RWPE1 (cell line): Measurements from ENCODE around the gene HCST.

Experiments used
- CTCF ChIA-PET: fragments of 350-600 bp; sonication (Branson Sonifier 250); formaldehyde crosslinking; extraction: SDS; loops from one replicate; lab custom pipeline; 2021; lab: Yijun Ruan, JAX
- POLR2A ChIA-PET: fragments of 400-600 bp; formaldehyde crosslinking; extraction: SDS; loops from one replicate; lab custom pipeline; 2020; ENCODE audit warnings: antibody characterized with exemption; ENCODE audit not compliant: low non-redundant PET; lab: Yijun Ruan, JAX
- DNase-seq: peaks from one replicate; pipeline ENCODE4 v3.0.0; 2012; ENCODE audit warnings: low spot score
- H3K27ac ChIP-seq: fragments of 450-650 bp; 2 replicates; pipeline ENCODE4 v1.5.1; 2017
- TF ChIP-seq, protein P1 (sequence below): fragments of 450-650 bp; conservative IDR thresholded peaks from 2 replicates; pipeline ENCODE4 v1.5.1; 2017; ENCODE audit warnings: low read depth, mild to moderate bottlenecking

The HCST gene

DNA sequence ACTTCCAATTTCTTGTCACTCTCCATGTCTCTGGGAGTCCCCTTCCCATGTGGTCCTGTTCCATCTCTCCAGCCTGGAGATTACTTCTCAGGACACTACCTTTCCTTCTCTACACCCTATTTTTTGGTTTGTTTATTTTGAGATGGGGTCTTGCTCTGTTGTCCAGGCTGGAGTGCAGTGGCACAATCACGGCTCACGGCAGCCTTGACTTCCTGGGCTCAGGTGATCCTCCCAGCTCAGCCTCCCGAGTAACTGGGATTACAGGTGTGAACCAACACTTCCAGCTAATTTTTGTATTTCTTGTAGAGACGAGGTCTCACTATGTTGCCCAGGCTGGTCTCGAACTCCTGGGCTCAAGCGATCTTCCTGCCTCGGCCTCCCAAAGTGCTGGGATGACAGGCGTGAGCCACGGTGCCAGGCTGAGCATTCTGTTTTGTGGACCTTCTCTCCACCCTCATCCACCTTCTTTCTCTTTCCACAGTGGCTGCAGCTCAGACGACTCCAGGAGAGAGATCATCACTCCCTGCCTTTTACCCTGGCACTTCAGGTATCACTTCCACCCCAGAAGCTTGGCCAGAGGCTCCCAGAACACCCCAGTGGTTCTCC is 644 bp downstream of the HCST start:
- peak overlapping the region; percentile 25 for H3K27ac ChIP-seq
- POLR2A ChIA-PET: no interaction called here

DNA sequence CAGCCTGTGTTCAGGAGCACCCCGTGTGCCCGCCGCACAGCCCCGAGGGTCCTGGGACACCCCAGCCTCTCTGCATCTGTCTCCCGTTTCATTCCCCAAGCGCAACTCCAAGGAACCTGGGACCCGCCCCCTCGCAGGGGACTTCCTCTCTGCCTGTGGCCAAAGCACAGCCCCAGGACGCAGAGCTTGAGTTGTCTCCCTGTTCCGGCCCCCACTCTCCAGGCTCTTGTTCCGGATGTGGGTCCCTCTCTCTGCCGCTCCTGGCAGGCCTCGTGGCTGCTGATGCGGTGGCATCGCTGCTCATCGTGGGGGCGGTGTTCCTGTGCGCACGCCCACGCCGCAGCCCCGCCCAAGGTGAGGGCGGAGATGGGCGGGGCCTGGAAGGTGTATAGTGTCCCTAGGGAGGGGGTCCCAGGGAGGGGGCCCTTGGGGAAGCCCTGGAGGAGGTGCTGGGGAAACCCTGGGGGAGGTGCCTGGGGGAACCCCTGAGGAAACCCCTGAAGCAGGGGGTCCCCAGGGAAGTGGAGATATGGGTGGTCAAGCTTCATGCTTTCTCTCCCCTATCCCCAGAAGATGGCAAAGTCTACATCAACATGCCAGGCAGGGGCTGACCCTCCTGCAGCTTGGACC is 1.3 kb downstream of the HCST start:
- ChIA-PET POLR2A (no interaction called here), CTCF (interaction anchor here (0.6 kb wide), 1 partner anchor 22 kb away, joined by 3 read pairs; no protein-coding TSS in a partner anchor)
- TF ChIP-seq, protein P1, sequence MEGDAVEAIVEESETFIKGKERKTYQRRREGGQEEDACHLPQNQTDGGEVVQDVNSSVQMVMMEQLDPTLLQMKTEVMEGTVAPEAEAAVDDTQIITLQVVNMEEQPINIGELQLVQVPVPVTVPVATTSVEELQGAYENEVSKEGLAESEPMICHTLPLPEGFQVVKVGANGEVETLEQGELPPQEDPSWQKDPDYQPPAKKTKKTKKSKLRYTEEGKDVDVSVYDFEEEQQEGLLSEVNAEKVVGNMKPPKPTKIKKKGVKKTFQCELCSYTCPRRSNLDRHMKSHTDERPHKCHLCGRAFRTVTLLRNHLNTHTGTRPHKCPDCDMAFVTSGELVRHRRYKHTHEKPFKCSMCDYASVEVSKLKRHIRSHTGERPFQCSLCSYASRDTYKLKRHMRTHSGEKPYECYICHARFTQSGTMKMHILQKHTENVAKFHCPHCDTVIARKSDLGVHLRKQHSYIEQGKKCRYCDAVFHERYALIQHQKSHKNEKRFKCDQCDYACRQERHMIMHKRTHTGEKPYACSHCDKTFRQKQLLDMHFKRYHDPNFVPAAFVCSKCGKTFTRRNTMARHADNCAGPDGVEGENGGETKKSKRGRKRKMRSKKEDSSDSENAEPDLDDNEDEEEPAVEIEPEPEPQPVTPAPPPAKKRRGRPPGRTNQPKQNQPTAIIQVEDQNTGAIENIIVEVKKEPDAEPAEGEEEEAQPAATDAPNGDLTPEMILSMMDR: no peak
- peak; percentile 33 for DNase-seq
- H3K27ac ChIP-seq: peak overlapping the region; percentile 25

More for the DNA sequence above, 644 bp downstream of the HCST start:
- TF ChIP-seq, protein P1: no peak
- no peak for DNase-seq
- CTCF ChIA-PET: no interaction called here

DNA sequence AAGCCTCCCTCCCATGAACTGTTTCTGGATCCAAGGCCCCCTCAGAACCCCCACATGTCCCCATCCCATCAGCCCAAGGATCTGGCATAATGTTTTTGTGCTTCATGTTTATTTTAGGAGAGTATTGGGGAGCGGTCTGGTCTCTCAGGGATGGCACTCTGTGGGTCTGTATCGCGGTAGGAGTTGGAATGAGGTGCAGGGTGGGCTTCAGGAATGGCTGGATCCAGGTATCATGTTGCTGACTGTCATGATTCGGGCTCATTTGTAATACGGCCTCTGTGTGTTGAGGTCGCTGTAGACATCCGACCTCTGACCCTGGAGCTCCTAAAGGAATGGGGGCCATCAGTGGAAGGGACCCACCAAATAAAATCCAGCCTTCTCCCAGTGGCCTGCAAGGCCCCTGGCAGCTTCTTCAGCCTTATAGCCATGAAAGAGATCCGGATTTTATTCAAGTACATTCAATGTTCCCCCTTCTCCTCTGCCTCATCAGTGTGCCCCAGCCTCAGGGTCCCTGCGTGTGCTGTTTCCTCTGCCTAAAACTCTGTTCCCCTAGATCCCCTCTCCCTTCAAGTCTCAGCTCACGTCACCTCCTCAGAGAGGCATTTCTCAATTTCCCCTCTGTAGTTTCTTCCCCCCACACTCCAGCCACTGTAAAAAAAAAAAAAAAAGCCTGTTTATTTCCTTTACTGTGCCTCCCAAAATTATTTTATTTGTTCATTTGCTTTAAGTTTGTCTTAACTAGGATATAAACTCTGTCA is 2.2 kb downstream of the HCST start:
- ChIA-PET CTCF (no interaction called here), POLR2A (no interaction called here)
- TF ChIP-seq, protein P1: no peak
- no peak for DNase-seq
- no peak overlapping the region for H3K27ac ChIP-seq

DNA sequence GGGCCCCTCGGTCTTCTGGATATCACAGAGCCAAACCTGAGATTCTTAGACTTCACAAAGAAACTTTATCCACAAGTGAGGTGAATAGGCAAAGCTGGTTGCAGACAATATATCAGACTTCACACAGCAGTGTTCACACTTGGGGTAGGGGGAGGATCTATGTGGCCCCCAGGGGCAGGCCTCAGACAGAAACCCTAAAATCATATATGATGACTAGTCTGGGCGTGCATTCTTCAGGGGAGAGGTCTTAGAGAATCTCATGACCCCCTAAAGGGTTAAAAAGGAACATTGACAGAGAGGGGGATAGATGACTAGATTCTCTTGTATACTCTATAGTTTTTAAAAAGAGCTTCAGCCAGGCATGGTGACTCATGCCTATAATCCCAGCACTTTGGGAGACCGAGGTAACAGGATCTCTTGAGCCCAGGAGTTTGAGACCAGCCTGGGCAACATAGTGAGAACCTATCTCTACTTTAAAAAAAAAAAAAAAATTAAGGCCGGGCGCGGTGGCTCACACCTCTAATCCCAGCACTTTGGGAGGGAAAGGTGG is 2.9 kb downstream of the HCST start:
- TF ChIP-seq, protein P1: no peak
- CTCF ChIA-PET: interaction anchor here (0.6 kb wide), 1 partner anchor 23 kb away, joined by 3 read pairs; no protein-coding TSS in a partner anchor

GRCh38 chr19:35907377-35907745 is 5.0 kb downstream of the HCST start:
- TF ChIP-seq, protein P1: no peak
- CTCF ChIA-PET: no interaction called here
- POLR2A ChIA-PET: no interaction called here
- H3K27ac ChIP-seq: no peak overlapping the region
- DNase-seq: no peak

More for the DNA sequence above, 2.9 kb downstream of the HCST start:
- POLR2A ChIA-PET: no interaction called here
- H3K27ac ChIP-seq: no peak overlapping the region
- DNase-seq: no peak

DNA sequence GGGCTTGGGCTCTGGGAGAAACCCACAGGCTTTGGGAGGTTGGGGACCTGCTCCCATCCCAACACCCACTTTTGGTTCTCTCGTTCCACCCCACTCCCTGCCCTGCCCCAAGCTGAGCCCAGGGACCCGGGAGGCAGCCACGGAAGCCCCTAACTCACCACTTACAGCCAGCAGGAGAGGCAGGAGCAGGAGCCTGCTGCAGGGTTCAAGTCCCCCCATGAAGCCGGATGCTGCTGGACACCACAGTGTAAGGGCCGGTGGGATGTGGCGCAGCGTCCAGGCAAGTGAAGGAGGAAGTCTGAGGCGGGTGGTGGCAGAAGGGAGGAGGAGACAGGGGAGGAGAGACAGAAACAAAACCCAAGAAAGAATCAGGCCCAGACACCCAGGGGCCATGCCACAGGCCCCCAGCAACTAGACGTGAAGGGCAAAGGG is 5.7 kb downstream of the HCST start, which contains the start of gene TYROBP:
TYROBP (minus strand) TSS at position 286 of the 432 bp plus-strand sequence; CDS start at position 219, 67 bp downstream.
- DNase-seq: no peak
- TF ChIP-seq, protein P1: no peak
- ChIA-PET CTCF (interaction anchor here (1.3 kb wide), 1 partner anchor 26 kb away, joined by 3 read pairs; no protein-coding TSS in a partner anchor), POLR2A (no interaction called here)
- H3K27ac ChIP-seq: no peak within 1 kb of the TSS
